Aortic smooth muscle cell (primary cell): ENCODE measurements around the gene CTU2. TPM values are rescaled to one million over a fixed set of nuclear protein-coding genes. Genes with fewer than 3 reads are reported as not detected.

Experiments
- total RNA-seq: library from RNA; depleted of rRNA; stranded (reverse); fragments of >200 nt; gene quantifications from 2 replicates; pipeline ENCODE4 v1.2.3, GENCODE V29; 2014

The CTU2 gene
- total RNA-seq: 11.3 and 17.6 TPM in 2 replicates

DNA sequence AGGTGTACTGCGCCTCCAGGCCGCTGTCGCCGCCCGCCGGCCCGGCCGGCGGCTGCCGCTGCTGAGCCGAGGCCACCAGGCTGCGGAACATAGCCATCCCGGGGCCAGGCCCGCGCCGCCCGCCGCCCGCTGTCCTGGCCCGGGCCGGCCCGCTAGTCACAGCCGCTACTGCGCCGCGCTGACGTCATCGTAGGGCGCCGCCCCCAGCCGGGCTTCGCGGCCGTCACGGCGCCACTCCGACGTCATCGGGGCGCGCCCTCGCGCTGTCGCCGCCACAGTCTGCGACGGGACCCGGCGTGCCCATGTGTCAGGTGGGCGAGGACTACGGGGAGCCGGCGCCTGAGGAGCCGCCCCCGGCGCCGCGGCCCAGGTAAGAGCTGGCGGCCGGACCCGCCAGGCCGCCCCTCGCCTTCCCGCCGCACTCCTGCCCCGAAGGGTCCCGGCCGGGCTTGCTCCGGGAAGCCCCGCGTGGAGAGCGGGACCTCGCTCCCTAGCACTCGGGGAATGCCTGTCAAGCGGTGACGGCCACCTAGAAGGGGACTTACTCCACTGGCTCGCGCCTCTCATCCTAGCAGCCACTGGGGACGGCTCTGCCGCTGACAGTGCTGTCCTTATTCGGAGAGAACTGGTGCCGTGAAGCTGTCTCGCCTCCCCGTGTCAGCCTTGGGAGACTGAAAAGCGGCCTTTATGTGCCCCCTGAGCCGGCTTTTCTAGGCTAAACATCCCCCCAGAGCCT, at the start of gene CTU2, which contains the start of gene RNF166:
Gene CTU2 (plus strand): TSS at position 275 of the 736 bp plus-strand sequence. CDS start 28 bp downstream, at position 303.
Gene RNF166 (minus strand): TSS at position 180 of the 736 bp plus-strand sequence. CDS start 83 bp downstream, at position 97.

DNA sequence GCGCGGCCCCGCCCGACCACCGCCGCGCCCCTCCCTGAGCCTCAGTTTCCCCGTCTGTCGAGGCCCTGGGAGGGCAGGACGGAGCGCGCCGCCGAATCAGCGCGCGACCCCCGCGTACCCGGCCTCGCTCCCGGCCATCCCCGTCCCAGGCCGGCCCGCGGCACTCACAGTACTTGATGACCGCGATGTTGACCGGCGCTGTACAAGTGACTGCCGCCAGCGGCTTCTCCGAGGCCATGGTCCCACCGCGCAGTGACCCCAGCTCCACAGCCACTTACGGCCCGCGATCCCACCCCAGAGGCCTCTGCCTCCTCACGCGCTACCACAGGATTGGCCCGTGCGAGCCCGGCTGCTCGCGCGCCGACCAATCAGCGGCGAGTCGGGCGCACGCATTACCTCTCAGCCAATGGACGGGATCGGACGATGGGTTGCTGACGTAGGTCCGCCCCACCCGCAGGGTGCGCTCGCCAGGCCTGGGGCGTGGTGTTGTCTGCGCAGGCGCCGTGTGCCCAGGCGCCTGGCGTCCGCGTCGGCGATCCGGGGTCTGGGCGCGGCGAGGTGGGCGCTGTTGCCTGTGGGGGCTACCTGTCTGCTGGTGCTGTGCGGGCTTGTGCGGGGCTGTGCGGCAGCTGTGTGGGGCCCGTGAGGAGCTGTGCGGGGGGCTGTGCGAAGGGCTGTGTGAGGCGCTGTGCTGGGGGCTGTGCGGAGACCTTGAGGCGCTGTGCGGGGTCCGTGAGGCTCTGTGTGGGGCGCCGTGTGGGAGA, 43.3 kb upstream of the CTU2 start, which contains the start of gene MVD:
Gene MVD (minus strand): TSS at position 249 of the 764 bp plus-strand sequence. CDS start 11 bp downstream, at position 238.

DNA sequence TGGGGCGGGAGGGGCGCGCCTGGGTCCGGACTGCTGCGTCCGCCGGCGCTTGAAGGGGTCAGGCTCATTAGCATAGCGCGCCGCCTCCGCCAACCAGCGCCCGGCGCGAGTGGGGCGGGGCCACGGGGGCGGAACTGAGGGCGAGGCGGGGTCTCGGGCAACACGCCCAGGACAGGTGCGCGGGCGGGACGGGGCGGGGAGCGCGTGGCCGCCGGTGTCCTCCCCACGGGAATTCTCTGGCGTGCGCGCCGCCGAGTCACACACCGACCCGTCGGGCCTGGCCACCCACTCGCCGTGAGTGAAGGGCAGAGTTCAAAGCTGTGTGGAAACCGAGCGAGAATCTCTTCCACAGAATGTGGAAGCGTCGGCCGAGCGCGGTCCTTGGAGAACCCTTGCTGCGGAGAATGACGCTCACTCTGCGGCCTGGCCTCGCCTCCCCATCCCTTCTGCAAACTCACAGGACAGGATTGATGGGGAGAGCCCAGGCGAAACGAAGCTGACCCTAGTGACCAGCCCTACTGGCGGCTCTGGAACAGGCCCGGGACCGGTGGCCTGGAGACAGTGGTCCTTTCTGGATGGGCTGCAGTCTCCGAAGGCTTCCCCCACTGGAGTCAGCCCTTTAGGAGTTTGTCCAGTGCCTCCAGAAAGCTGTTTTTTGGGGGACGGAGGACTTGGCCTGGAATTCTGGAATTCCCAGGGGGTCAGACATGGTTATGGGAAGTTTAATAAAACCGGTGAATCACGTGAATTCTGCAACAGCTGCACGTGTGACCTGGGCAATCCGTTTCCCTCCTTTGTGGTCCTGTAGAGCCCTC, 19.7 kb upstream of the CTU2 start, which contains the start of gene SNAI3:
Gene SNAI3 (minus strand): TSS at position 69 of the 815 bp plus-strand sequence. CDS start 101 bp downstream, outside the sequence.

Other genes with a start within 250 kb of the CTU2 start
- gene ZC3H18, start 136.1 kb upstream of the CTU2 start, total RNA-seq: 9.8 and 11.6 TPM in 2 replicates
- gene IL17C, start 67.9 kb upstream of the CTU2 start, total RNA-seq: not detected in 2 replicates
- gene CYBA, start 55.5 kb upstream of the CTU2 start, total RNA-seq: 363 and 449 TPM in 2 replicates
- 60.4 and 68.6 TPM in 2 replicates for gene MVD, start 43.4 kb upstream of the CTU2 start, total RNA-seq
- not detected in 2 replicates for gene SNAI3, start 20.0 kb upstream of the CTU2 start, total RNA-seq
- 8.0 and 10.4 TPM in 2 replicates for gene RNF166, start 95 bp upstream of the CTU2 start, total RNA-seq
- 190 and 217 TPM in 2 replicates for gene PIEZO1, start 78.7 kb downstream of the CTU2 start, total RNA-seq
- 5.0 and 12.3 TPM in 2 replicates for gene CDT1, start 97.3 kb downstream of the CTU2 start, total RNA-seq
- 64.6 and 70.0 TPM in 2 replicates for gene APRT, start 105.4 kb downstream of the CTU2 start, total RNA-seq
- gene GALNS, start 150.4 kb downstream of the CTU2 start, total RNA-seq: 17.2 and 19.8 TPM in 2 replicates
- 78.0 and 90.4 TPM in 2 replicates for gene TRAPPC2L, start 150.6 kb downstream of the CTU2 start, total RNA-seq
- not detected in 2 replicates for gene PABPN1L, start 160.2 kb downstream of the CTU2 start, total RNA-seq